Measurements from ENCODE around the gene RIMS3. TPM values are rescaled to one million over a fixed set of nuclear protein-coding genes. Genes with fewer than 3 reads are reported as not detected.

Gene RIMS3
- polyA plus RNA-seq (2012; ENCODE audit: insufficient read length, low read depth), result 12.9 TPM

DNA sequence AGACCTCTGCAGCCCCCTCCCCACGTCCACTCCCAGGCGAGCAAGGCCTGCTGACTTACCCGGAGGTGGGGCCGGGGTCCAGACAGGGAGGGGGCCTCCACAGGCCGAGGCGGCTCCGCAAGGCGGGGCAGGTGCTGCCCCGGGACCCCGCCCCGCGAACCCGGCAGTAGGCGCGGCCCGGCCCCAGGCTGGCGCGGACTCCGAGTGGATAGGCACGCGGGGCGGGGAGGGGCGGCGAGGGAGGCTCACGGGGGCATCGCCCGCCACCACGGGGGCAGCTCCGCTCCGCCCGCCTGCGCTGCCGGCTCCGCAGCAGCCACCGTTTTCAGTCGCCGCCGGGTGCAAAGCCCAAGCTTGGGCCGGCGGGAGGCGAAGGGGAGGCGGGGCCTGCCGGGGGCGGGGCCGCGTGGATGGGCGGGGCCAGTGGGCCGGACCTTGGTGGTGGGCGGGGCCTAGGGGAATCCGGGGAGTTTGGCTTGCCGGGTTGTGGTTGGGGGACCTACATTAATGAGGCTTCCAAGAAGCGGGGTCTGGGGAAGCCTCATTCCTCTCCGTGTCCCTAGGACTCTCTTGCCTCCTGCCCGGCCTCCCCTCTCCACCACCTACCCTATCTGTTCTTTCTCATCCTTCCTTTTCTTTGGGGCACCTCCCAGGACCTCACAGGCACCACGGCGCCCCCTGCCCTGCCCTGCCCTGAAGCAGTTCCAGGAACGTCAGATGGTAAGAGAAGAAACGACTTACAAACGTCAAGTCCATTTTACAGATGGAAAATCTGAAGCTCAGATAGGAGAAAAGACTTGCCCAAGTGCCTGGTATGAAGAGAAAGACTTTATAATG is at the start of gene RIMS3:
Gene RIMS3 (minus strand): TSS at position 348 of the 837 bp plus-strand sequence. CDS start 23,757 bp downstream, outside the sequence.
- TF ChIP-seq TAF1 (IDR thresholded peaks at IDR 0.05; ENCODE audit: borderline replicate concordance, insufficient read depth, low read length) (no peak), FOXP2 (optimal IDR thresholded peaks at IDR 0.05; ENCODE audit: borderline replicate concordance, extremely low read depth, extremely low read length, insufficient read depth) (no peak), POLR2AphosphoS5 (IDR thresholded peaks at IDR 0.05; ENCODE audit: low read depth, low read length) (no peak), SIN3A (IDR thresholded peaks at IDR 0.05; ENCODE audit: borderline replicate concordance, insufficient read depth, low read length) (no peak)
- TF ChIP-seq, protein P1, sequence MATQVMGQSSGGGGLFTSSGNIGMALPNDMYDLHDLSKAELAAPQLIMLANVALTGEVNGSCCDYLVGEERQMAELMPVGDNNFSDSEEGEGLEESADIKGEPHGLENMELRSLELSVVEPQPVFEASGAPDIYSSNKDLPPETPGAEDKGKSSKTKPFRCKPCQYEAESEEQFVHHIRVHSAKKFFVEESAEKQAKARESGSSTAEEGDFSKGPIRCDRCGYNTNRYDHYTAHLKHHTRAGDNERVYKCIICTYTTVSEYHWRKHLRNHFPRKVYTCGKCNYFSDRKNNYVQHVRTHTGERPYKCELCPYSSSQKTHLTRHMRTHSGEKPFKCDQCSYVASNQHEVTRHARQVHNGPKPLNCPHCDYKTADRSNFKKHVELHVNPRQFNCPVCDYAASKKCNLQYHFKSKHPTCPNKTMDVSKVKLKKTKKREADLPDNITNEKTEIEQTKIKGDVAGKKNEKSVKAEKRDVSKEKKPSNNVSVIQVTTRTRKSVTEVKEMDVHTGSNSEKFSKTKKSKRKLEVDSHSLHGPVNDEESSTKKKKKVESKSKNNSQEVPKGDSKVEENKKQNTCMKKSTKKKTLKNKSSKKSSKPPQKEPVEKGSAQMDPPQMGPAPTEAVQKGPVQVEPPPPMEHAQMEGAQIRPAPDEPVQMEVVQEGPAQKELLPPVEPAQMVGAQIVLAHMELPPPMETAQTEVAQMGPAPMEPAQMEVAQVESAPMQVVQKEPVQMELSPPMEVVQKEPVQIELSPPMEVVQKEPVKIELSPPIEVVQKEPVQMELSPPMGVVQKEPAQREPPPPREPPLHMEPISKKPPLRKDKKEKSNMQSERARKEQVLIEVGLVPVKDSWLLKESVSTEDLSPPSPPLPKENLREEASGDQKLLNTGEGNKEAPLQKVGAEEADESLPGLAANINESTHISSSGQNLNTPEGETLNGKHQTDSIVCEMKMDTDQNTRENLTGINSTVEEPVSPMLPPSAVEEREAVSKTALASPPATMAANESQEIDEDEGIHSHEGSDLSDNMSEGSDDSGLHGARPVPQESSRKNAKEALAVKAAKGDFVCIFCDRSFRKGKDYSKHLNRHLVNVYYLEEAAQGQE (IDR thresholded peaks at IDR 0.05; ENCODE audit: insufficient read depth in 1 of 2, low read depth in 2 of 2, low read length in 2 of 2), result no peak

DNA sequence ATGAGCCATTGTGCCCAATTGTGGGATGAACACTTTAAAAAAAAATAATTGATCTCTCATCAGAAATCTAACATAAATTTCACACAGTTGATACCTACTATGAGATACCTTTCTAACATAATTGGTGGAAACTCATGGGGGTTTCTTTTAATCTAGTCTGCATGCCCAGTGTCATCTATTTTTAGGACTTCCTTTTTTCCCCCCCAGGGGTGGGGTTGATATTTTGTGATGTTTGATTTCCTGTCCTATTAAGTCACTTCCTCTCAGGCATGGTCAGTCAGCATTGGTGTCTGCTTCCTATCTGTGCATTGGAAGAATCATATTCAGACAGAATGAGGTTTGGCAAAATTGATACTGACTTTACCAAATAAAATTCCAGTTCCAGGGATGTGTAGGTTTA is 47.5 kb upstream of the RIMS3 start:
- TF ChIP-seq, protein P1 (IDR thresholded peaks at IDR 0.05; ENCODE audit: insufficient read depth in 1 of 2, low read depth in 2 of 2, low read length in 2 of 2), result no peak

DNA sequence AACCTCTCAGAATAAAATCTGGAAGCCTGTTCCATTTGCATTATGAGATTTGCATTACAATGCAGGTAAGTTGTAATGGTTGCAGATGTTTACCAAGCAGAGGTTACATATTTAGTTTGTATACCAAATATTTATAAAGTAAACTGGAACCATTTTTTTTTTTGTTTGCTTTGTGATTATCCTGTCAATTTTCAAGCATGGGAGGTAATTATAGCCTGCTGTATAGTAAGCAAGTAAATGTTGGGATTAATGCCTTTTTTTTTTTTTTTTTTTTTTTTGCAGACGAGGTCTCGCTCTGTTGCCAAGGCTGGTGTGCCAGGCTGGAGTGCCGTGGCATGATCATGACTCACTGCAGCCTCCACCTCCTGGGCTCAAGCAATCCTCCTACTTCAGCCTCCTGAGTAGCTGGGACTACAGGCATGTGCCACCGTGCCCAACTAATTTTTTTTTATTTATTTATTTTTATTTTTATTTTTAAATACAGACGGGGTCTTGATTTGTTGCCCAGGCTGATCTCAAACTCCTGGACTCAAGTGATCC is 47.0 kb upstream of the RIMS3 start:
- TF ChIP-seq TAF1 (IDR thresholded peaks at IDR 0.05; ENCODE audit: borderline replicate concordance, insufficient read depth, low read length) (no peak), SIN3A (IDR thresholded peaks at IDR 0.05; ENCODE audit: borderline replicate concordance, insufficient read depth, low read length) (no peak)

DNA sequence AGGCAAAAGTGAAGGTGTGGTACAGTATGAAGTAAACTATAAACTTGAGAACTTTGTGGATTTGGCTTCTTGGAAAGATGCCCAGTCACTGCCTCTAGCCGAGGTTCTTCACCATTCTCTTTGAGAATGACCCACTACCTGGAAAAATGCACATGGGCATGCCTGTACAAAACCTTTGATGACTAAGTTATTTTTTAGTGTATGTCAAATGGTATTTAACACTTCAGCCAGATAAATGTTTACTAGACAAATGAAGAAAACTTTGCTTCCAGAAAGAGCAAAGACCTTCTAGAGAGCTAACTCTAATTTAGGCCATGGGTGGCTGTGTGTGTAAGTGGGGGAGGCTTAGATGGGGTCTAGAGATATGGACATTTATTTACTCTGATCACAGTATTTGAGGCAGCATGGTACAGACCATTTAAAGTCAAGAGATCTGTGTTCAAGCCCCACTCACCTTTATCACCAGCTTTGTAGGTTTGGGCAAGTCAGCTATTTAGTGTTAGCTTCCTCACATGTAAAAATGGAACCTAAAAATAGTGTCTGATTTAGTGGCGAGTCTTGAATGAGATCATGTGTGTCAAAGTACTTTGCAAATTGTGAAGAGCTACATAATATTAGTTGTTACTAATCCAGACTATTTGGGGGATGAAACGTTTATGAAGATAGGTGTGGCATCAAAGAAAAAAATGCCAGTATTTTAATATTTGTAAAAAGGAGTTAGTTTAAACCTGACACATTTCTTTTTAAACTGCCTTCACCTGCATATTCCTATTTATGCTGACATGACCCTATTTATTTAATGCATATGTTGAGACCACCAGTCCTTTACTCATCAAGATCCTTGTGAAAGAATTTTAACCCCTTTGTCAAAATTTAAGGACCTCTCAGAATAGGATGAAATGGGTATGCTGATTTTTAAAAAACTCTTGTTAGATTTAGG is 46.3 kb upstream of the RIMS3 start:
- no peak for TF ChIP-seq POLR2AphosphoS5 (IDR thresholded peaks at IDR 0.05; ENCODE audit: low read depth, low read length)
- TF ChIP-seq SIN3A (IDR thresholded peaks at IDR 0.05; ENCODE audit: borderline replicate concordance, insufficient read depth, low read length), result no peak
- no peak for TF ChIP-seq TAF1 (IDR thresholded peaks at IDR 0.05; ENCODE audit: borderline replicate concordance, insufficient read depth, low read length)
- no peak for TF ChIP-seq FOXP2 (optimal IDR thresholded peaks at IDR 0.05; ENCODE audit: borderline replicate concordance, extremely low read depth, extremely low read length, insufficient read depth)
- TF ChIP-seq, protein P1 (IDR thresholded peaks at IDR 0.05; ENCODE audit: insufficient read depth in 1 of 2, low read depth in 2 of 2, low read length in 2 of 2), result no peak

DNA sequence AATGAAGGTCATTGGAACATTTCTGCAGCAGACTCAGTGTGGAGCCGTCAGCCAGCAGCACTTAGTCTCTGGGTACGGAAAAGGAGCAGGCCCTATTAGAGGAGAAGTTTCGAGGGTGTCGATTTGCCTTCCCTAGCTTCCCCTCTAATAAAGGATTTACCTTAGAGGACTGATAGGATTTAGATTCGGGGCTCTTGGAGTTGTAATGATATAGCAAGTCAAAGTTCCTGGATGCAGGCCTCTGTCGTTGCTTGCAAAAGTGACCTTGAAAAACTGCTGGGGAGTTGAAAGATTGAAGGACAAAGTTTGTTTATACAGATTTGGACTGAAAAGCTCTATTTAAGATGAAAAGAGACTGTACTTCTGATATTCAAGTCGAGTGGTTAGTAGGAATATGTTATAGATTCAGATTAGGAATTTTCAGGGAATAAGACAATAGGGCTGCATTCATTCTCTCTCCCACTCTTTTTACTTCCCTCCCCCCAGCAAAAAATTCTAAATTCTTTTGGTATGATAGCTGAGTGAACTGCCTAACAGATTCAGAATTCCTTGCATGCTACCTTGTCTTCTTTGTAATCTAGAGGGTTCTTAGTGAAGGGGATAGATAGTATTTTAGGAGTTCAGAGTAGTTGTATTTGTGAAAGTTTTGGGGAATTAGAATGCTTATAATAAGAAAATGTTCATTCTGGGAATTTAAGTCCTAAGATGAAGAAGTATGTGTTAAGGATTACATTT is 45.3 kb upstream of the RIMS3 start:
- TF ChIP-seq TAF1 (IDR thresholded peaks at IDR 0.05; ENCODE audit: borderline replicate concordance, insufficient read depth, low read length) (no peak), POLR2AphosphoS5 (IDR thresholded peaks at IDR 0.05; ENCODE audit: low read depth, low read length) (no peak), SIN3A (IDR thresholded peaks at IDR 0.05; ENCODE audit: borderline replicate concordance, insufficient read depth, low read length) (no peak), FOXP2 (optimal IDR thresholded peaks at IDR 0.05; ENCODE audit: borderline replicate concordance, extremely low read depth, extremely low read length, insufficient read depth) (no peak)
- TF ChIP-seq, protein P1 (IDR thresholded peaks at IDR 0.05; ENCODE audit: insufficient read depth in 1 of 2, low read depth in 2 of 2, low read length in 2 of 2), result no peak
